ENCODE data around the gene OSCP1.

Gene OSCP1

DNA sequence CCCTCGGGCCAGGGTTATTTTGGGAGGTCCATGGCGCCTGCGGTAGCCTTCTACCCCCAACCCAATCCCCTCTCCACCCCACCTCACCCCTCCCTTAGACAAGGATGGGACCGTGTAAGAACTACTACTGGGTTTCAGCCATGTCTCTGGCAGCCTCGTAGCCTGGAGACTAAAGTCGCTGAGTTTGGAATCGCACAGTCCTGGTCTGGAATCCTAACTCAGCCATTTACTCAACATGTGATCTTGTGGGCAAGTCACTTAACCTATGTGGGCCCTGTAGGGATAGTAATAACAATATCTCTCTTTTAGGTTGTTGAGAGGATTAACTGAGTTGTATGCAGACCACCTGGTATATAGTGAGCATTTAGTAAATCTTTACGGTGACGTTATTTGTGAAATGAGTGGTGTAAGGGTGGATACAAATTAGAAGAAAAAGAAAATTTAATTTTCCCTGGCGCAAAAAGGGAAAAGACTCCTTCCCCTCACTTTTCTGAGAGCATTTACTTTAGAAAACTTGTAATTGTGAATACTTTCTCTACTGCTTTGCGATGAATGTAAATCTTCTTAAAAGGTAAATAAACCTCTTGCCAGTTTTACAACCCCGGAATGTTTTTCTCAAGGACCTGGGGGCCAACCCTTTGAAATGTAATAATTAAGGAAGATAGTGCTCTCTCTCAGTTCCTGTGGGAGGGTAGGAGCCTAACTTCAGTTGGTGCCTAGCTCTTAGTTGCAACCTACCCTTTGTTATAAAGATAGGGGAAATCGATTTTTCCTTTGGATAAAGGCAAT lies 14.5 kb upstream of the OSCP1 start:
- no peak for TF ChIP-seq ZFX (IDR thresholded peaks at IDR 0.05)
- no peak for TF ChIP-seq CTCF (conservative IDR thresholded peaks at IDR 0.05)
- H3K27ac ChIP-seq = peak overlapping the region; percentile 88

- peak; percentile 98 for TF ChIP-seq ZFX (IDR thresholded peaks at IDR 0.05)
- no peak for TF ChIP-seq CTCF (conservative IDR thresholded peaks at IDR 0.05)
- peak within 1 kb of the TSS; percentile 88 for H3K27ac ChIP-seq
Measured at GRCh38 chr1:36463803-36464604, 13.8 kb upstream of the OSCP1 start, which contains the start of gene MRPS15. TSS of gene MRPS15 (minus strand) at chr1:36464384. CDS start at chr1:36464275, 109 bp downstream.

- TF ChIP-seq ZFX (IDR thresholded peaks at IDR 0.05) (no peak), CTCF (conservative IDR thresholded peaks at IDR 0.05) (no peak)
- peak overlapping the region; percentile 88 for H3K27ac ChIP-seq
Measured at GRCh38 chr1:36463463-36463802, 13.2 kb upstream of the OSCP1 start.

DNA sequence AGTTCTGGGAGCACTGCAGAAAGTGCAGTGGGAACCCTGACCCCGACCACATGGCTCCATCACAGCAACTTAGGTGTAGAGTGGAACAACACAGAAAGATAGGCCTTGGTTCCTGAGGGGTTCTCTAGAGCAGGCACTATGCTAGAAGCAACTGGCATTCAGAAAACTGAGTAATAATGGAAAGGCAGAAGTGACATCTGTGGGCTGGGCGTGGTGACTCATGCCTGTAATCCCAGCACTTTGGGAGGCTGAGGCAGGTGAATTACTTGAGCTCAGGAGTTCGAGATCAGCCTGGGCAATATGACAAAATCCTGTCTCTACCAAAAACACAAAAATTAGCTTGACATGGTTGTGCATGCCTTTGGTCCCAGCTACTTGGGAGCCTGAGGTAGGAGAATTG lies 8.7 kb upstream of the OSCP1 start:
- TF ChIP-seq CTCF (conservative IDR thresholded peaks at IDR 0.05) (no peak), ZFX (IDR thresholded peaks at IDR 0.05) (no peak)
- no peak overlapping the region for H3K27ac ChIP-seq

DNA sequence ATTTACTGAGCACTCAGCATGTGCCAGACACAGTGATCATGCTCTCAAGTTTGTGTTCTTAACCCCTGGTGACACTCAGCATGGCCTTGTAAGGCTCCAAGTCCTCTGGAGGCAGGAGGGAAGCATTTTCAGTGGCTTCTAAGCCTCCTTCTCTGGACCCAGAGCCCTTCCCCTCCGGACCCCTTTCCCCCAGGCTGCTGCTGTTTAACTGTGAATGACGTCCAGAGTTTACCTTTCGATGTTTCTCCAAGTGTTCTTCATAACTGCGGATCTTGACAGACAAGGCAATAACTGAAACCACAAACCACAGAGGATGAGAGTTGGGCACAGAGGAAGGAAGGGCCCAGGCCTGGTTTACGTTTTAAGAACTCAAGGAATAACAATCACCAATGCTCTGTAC lies 7.4 kb upstream of the OSCP1 start:
- no peak overlapping the region for H3K27ac ChIP-seq
- no peak for TF ChIP-seq CTCF (conservative IDR thresholded peaks at IDR 0.05)
- no peak for TF ChIP-seq ZFX (IDR thresholded peaks at IDR 0.05)

GRCh38 chr1:36456391-36456928 lies 6.2 kb upstream of the OSCP1 start:
- no peak for TF ChIP-seq ZFX (IDR thresholded peaks at IDR 0.05)
- no peak for TF ChIP-seq CTCF (conservative IDR thresholded peaks at IDR 0.05)
- H3K27ac ChIP-seq = no peak overlapping the region

GRCh38 chr1:36455386-36455785 lies 5.1 kb upstream of the OSCP1 start:
- no peak for TF ChIP-seq CTCF (conservative IDR thresholded peaks at IDR 0.05)
- TF ChIP-seq ZFX (IDR thresholded peaks at IDR 0.05) = no peak

More at GRCh38 chr1:36455386-36455785, 5.1 kb upstream of the OSCP1 start:
- H3K27ac ChIP-seq = no peak overlapping the region
